NCI-H1105 treated with DMSO at 0.1 percent for 48 hours (cell line): Measurements from ENCODE around the gene NLRC5.
"Not testable (repeated sequence)": the region's sequence is repeated elsewhere in the genome, so short reads cannot be mapped to it uniquely, and the experiment has no call there.

Experiments used
- DNase-seq: peaks from one replicate; lab custom pipeline; 2025; lab: John Stamatoyannopoulos, UW

The NLRC5 gene

GRCh38 chr16:57071831-57072582 is 82.7 kb downstream of the NLRC5 start:
- no peak for DNase-seq

GRCh38 chr16:57072616-57073275 is 83.4 kb downstream of the NLRC5 start:
- DNase-seq: no peak

GRCh38 chr16:57077714-57078113 is 88.4 kb downstream of the NLRC5 start:
- no peak for DNase-seq

GRCh38 chr16:57081744-57082143 is 92.4 kb downstream of the NLRC5 start:
- DNase-seq: no peak

- no peak for DNase-seq
Observed at GRCh38 chr16:57082664-57083063, 93.3 kb downstream of the NLRC5 start.

GRCh38 chr16:57083485-57084126 is 94.2 kb downstream of the NLRC5 start:
- no peak for DNase-seq

GRCh38 chr16:57084257-57084770 is 95.0 kb downstream of the NLRC5 start:
- peak; percentile 34 for DNase-seq

GRCh38 chr16:57084996-57085395 is 95.6 kb downstream of the NLRC5 start:
- no peak for DNase-seq

- DNase-seq: no peak
Observed at GRCh38 chr16:57087003-57087402, 97.6 kb downstream of the NLRC5 start.

GRCh38 chr16:57089406-57089805 is 100.0 kb downstream of the NLRC5 start:
- DNase-seq: peak; percentile 20

- no peak for DNase-seq
Observed at GRCh38 chr16:57091200-57091974, 102.0 kb downstream of the NLRC5 start.

- DNase-seq: peak; percentile 12
Observed at GRCh38 chr16:57091975-57092785, 102.8 kb downstream of the NLRC5 start, which contains the start of gene CPNE2. Gene CPNE2 (plus strand): TSS chr16:57092583. CDS start chr16:57110743, 18,160 bp downstream.

GRCh38 chr16:57092786-57093411 is 103.5 kb downstream of the NLRC5 start:
- DNase-seq: peak; percentile 5

- no peak for DNase-seq
Observed at GRCh38 chr16:57093666-57094564, 104.6 kb downstream of the NLRC5 start.

GRCh38 chr16:57094911-57095310 is 105.6 kb downstream of the NLRC5 start:
- no peak for DNase-seq

- DNase-seq: no peak
Observed at GRCh38 chr16:57096192-57096591, 106.8 kb downstream of the NLRC5 start.

GRCh38 chr16:57096793-57097192 is 107.4 kb downstream of the NLRC5 start:
- DNase-seq: no peak

GRCh38 chr16:57098188-57098841 is 109.0 kb downstream of the NLRC5 start:
- DNase-seq: no peak

GRCh38 chr16:57099965-57100364 is 110.6 kb downstream of the NLRC5 start:
- not testable (repeated sequence) for DNase-seq
